Erythroblast (primary cell): ENCODE results near the gene TBX1.

Experiments
- DNase-seq, 2 experiments: peaks; one replicate each; lab custom pipeline; 2025; lab: John Stamatoyannopoulos, UW
- GATA1 ChIP-seq: IDR thresholded peaks from 2 replicates; pipeline ENCODE4 v1.6.1; 2011; ENCODE audit warnings: low read depth, mild to moderate bottlenecking, control low read depth, low read length, moderate library complexity
- POLR2A ChIP-seq: IDR thresholded peaks from 2 replicates; pipeline ENCODE4 v1.6.1; 2011; ENCODE audit warnings: mild to moderate bottlenecking, low read length

TBX1 gene

GRCh38 chr22:19756288-19757128 is 4.1 kb upstream of the TBX1 start:
- TF ChIP-seq POLR2A (no peak), GATA1 (no peak)
- DNase-seq = peak; percentile 14 to 44

- TF ChIP-seq GATA1 = no peak
- no peak for TF ChIP-seq POLR2A
- DNase-seq = no peak
These were observed 3.2 kb upstream of the TBX1 start for GRCh38 chr22:19757140-19757984.

GRCh38 chr22:19757985-19758895 is 2.3 kb upstream of the TBX1 start:
- no peak for TF ChIP-seq POLR2A
- no peak for TF ChIP-seq GATA1
- no peak for DNase-seq

- DNase-seq = no peak
- TF ChIP-seq GATA1 (no peak), POLR2A (no peak)
These were observed 1.6 kb upstream of the TBX1 start for GRCh38 chr22:19758896-19759426.

- TF ChIP-seq POLR2A (no peak), GATA1 (no peak)
- DNase-seq = no peak
These were observed 1.0 kb upstream of the TBX1 start for GRCh38 chr22:19759427-19760057.

- no peak for DNase-seq
- TF ChIP-seq POLR2A (no peak), GATA1 (no peak)
These were observed 560 bp downstream of the TBX1 start for GRCh38 chr22:19760951-19761724.

GRCh38 chr22:19761725-19762567 is 1.4 kb downstream of the TBX1 start:
- peak in 1 of 2 experiments; percentile 9 for DNase-seq
- no peak for TF ChIP-seq GATA1
- no peak for TF ChIP-seq POLR2A

- DNase-seq = no peak
- no peak for TF ChIP-seq GATA1
- TF ChIP-seq POLR2A = no peak
These were observed 2.2 kb downstream of the TBX1 start for GRCh38 chr22:19762568-19763457.

GRCh38 chr22:19763458-19764298 is 3.1 kb downstream of the TBX1 start:
- TF ChIP-seq GATA1 (no peak), POLR2A (no peak)
- no peak for DNase-seq

- DNase-seq = no peak
- TF ChIP-seq GATA1 = no peak
These were observed 3.7 kb downstream of the TBX1 start for GRCh38 chr22:19764299-19764593.
